Panc1 (cell line): Measurements from ENCODE around the gene ACCSL.

Experiments used
- CTCF ChIP-seq: fragments of 450-650 bp; IDR thresholded peaks from 2 replicates; pipeline ENCODE4 v1.5.1; 2017; ENCODE audit warnings: mild to moderate bottlenecking
- POLR2AphosphoS5 ChIP-seq: IDR thresholded peaks from 2 replicates; pipeline ENCODE4 v1.6.1; 2012; ENCODE audit warnings: mild to moderate bottlenecking, low read depth, low read length, moderate library complexity
- TF ChIP-seq, protein P1 (sequence below), 2 experiments: IDR thresholded peaks; 2 replicates each; pipeline ENCODE4 v1.6.1; 2011 to 2012; ENCODE audit warnings: low read depth in 2 of 2, control low read depth in 1 of 2, low read length in 1 of 2, mild to moderate bottlenecking in 1 of 2, moderate library complexity in 1 of 2; ENCODE audit not compliant: insufficient read depth in 1 of 2

DNA sequence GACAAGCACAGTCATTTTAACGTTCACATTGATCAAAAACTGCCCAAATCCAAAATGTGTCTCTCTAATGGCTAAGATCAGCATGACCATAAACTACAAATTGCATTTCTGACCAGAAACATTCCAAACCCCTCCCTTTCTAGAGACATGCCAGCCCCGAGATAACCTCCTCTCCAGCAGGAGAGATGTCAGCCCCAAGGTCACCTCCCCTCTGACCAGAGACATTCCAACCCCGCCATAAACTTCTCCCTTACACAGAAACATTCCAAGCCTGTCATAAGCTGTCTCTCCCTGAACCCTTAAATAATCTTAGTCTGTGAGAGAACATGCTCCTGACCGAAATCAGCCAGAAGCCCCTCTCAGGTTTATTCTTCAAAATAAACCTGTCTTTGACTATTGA, 41.1 kb downstream of the ACCSL start:
- TF ChIP-seq CTCF (no peak), POLR2AphosphoS5 (no peak)
- TF ChIP-seq, protein P1, sequence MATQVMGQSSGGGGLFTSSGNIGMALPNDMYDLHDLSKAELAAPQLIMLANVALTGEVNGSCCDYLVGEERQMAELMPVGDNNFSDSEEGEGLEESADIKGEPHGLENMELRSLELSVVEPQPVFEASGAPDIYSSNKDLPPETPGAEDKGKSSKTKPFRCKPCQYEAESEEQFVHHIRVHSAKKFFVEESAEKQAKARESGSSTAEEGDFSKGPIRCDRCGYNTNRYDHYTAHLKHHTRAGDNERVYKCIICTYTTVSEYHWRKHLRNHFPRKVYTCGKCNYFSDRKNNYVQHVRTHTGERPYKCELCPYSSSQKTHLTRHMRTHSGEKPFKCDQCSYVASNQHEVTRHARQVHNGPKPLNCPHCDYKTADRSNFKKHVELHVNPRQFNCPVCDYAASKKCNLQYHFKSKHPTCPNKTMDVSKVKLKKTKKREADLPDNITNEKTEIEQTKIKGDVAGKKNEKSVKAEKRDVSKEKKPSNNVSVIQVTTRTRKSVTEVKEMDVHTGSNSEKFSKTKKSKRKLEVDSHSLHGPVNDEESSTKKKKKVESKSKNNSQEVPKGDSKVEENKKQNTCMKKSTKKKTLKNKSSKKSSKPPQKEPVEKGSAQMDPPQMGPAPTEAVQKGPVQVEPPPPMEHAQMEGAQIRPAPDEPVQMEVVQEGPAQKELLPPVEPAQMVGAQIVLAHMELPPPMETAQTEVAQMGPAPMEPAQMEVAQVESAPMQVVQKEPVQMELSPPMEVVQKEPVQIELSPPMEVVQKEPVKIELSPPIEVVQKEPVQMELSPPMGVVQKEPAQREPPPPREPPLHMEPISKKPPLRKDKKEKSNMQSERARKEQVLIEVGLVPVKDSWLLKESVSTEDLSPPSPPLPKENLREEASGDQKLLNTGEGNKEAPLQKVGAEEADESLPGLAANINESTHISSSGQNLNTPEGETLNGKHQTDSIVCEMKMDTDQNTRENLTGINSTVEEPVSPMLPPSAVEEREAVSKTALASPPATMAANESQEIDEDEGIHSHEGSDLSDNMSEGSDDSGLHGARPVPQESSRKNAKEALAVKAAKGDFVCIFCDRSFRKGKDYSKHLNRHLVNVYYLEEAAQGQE (IDR thresholded peaks at IDR 0.05; ENCODE audit: insufficient read depth in 1 of 2, low read depth in 2 of 2, low read length in 1 of 2), result no peak
